ENCODE measurements around the gene PCDHB14. TPM values are rescaled to one million over a fixed set of nuclear protein-coding genes. Genes with fewer than 3 reads are reported as not detected.
"Not testable (repeated sequence)": the region's sequence is repeated elsewhere in the genome, so short reads cannot be mapped to it uniquely, and the experiment has no call there.

The PCDHB14 gene
- total RNA-seq, 1 experiment from 2014 or later: 2.4 TPM

DNA sequence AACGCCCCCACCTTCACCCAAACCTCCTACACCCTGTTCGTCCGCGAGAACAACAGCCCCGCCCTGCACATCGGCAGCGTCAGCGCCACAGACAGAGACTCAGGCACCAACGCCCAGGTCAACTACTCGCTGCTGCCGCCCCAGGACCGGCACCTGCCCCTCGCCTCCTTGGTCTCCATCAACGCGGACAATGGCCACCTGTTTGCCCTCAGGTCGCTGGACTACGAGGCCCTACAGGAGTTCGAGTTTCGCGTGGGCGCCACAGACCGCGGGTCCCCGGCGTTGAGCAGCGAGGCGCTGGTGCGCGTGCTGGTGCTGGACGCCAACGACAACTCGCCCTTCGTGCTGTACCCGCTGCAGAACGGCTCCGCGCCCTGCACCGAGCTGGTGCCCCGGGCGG lies 1.7 kb downstream of the PCDHB14 start:
- H3K27ac ChIP-seq (ENCODE audit: insufficient read length, low read depth, low read length); H3K9me3 ChIP-seq (ENCODE audit: control insufficient read depth, low read depth, low read length); H2BK5ac ChIP-seq (ENCODE audit: insufficient read length, low read length); DNase-seq; H3K4me1 ChIP-seq (ENCODE audit: insufficient read depth, low read length); H3K9ac ChIP-seq (ENCODE audit: extremely low read depth, insufficient read length, low read length); H3K18ac ChIP-seq (ENCODE audit: insufficient read length, low read depth, low read length); H3K27ac Mint-ChIP-seq; H4K5ac ChIP-seq (ENCODE audit: insufficient read length, low read depth, low read length); H2BK20ac ChIP-seq (ENCODE audit: low read depth, low read length, poor library complexity, severe bottlenecking); H3K36me3 Mint-ChIP-seq (ENCODE audit: insufficient read depth in 1 of 3, low read depth in 3 of 3); H3K56ac ChIP-seq (ENCODE audit: insufficient read length, low read depth, low read length); H4K8ac ChIP-seq (replicated peaks; ENCODE audit: insufficient read length, low read depth, low read length); H3K79me1 ChIP-seq (ENCODE audit: insufficient read depth, low read depth, low read length, poor library complexity, severe bottlenecking); H4K91ac ChIP-seq (ENCODE audit: insufficient read length, low read depth, low read length); H2BK120ac ChIP-seq (ENCODE audit: low read depth, low read length, poor library complexity, severe bottlenecking); H2AK5ac ChIP-seq (ENCODE audit: insufficient read length, low read length); H3K4me2 ChIP-seq (ENCODE audit: insufficient read depth, insufficient read length, low read length); H3K27me3 ChIP-seq (ENCODE audit: insufficient read depth, low read length); H3K27me3 Mint-ChIP-seq (ENCODE audit: low read depth); H4K20me1 ChIP-seq (ENCODE audit: control insufficient read depth, insufficient read depth, insufficient read length); H3K23ac ChIP-seq (ENCODE audit: insufficient read length, low read depth, low read length); H3K23me2 ChIP-seq (ENCODE audit: insufficient read length, low read depth, low read length, poor library complexity, severe bottlenecking); H2AFZ ChIP-seq (ENCODE audit: low read length); H2BK15ac ChIP-seq (ENCODE audit: low read depth, low read length); H3K79me2 ChIP-seq (ENCODE audit: insufficient read depth, low read length); H3T11ph ChIP-seq (ENCODE audit: low read length); H3K14ac ChIP-seq (ENCODE audit: insufficient read depth, low read length); H3K4ac ChIP-seq (ENCODE audit: low read depth, low read length); H3K4me3 Mint-ChIP-seq; H2BK12ac ChIP-seq (ENCODE audit: insufficient read length, low read depth, low read length): not testable (repeated sequence)
- Mint-ChIP-seq H3K4me1 (peaks cover 12 to 19% of the 10 kb centered on the region in 2 experiments), H3K9me3 (peaks cover 11 to 30% of the 10 kb centered on the region in 2 experiments)
- no CpG with 5 or more reads among the region's 40 CpGs for WGBS (ENCODE audit: extremely low coverage, insufficient read length, low lambda C conversion rate)

DNA sequence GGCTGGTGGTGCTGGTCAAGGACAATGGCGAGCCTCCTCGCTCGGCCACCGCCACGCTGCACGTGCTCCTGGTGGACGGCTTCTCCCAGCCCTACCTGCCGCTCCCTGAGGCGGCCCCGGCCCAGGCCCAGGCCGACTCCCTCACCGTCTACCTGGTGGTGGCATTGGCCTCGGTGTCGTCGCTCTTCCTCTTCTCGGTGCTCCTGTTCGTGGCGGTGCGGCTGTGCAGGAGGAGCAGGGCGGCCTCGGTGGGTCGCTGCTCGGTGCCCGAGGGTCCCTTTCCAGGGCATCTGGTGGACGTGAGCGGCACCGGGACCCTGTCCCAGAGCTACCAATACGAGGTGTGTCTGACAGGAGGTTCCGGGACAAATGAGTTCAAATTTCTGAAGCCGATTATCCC lies 2.3 kb downstream of the PCDHB14 start:
- H2BK12ac ChIP-seq (ENCODE audit: insufficient read length, low read depth, low read length); H3K9ac ChIP-seq (ENCODE audit: extremely low read depth, insufficient read length, low read length); H3K9me3 ChIP-seq (ENCODE audit: control insufficient read depth, low read depth, low read length); H3K14ac ChIP-seq (ENCODE audit: insufficient read depth, low read length); H3K56ac ChIP-seq (ENCODE audit: insufficient read length, low read depth, low read length); H3K4me3 Mint-ChIP-seq; H3T11ph ChIP-seq (ENCODE audit: low read length); H3K27me3 ChIP-seq (ENCODE audit: insufficient read depth, low read length); H3K4ac ChIP-seq (ENCODE audit: low read depth, low read length); H3K36me3 Mint-ChIP-seq (ENCODE audit: insufficient read depth in 1 of 3, low read depth in 3 of 3); H3K4me2 ChIP-seq (ENCODE audit: insufficient read depth, insufficient read length, low read length); H2AK5ac ChIP-seq (ENCODE audit: insufficient read length, low read length); H3K27me3 Mint-ChIP-seq (ENCODE audit: low read depth); H2BK15ac ChIP-seq (ENCODE audit: low read depth, low read length); H3K23ac ChIP-seq (ENCODE audit: insufficient read length, low read depth, low read length); DNase-seq; H4K20me1 ChIP-seq (ENCODE audit: control insufficient read depth, insufficient read depth, insufficient read length); H3K23me2 ChIP-seq (ENCODE audit: insufficient read length, low read depth, low read length, poor library complexity, severe bottlenecking); H3K79me1 ChIP-seq (ENCODE audit: insufficient read depth, low read depth, low read length, poor library complexity, severe bottlenecking); H4K5ac ChIP-seq (ENCODE audit: insufficient read length, low read depth, low read length); H3K4me1 ChIP-seq (ENCODE audit: insufficient read depth, low read length); H2BK20ac ChIP-seq (ENCODE audit: low read depth, low read length, poor library complexity, severe bottlenecking); H3K27ac ChIP-seq (ENCODE audit: insufficient read length, low read depth, low read length); H4K91ac ChIP-seq (ENCODE audit: insufficient read length, low read depth, low read length); H2AFZ ChIP-seq (ENCODE audit: low read length); H3K79me2 ChIP-seq (ENCODE audit: insufficient read depth, low read length); H3K27ac Mint-ChIP-seq; H4K8ac ChIP-seq (replicated peaks; ENCODE audit: insufficient read length, low read depth, low read length); H2BK120ac ChIP-seq (ENCODE audit: low read depth, low read length, poor library complexity, severe bottlenecking); H3K18ac ChIP-seq (ENCODE audit: insufficient read length, low read depth, low read length); H2BK5ac ChIP-seq (ENCODE audit: insufficient read length, low read length): not testable (repeated sequence)
- H3K4me1 Mint-ChIP-seq: peaks cover 12 to 19% of the 10 kb centered on the region in 2 experiments
- peaks cover 14 to 34% of the 10 kb centered on the region in 2 experiments for H3K9me3 Mint-ChIP-seq
- no CpG with 5 or more reads among the region's 30 CpGs for WGBS (ENCODE audit: extremely low coverage, insufficient read length, low lambda C conversion rate)
